IPS DF 4.7 (cell line): ENCODE results near the gene TMEM131.
"Not testable (repeated sequence)": the region's sequence is repeated elsewhere in the genome, so short reads cannot be mapped to it uniquely, and the experiment has no call there.

ENCODE experiments used
- DNase-seq: peaks from one replicate; pipeline ENCODE4 v3.0.0-alpha.2; 2013; ENCODE audit warnings: low spot score; ENCODE audit errors: extremely low read depth

The TMEM131 gene

DNA sequence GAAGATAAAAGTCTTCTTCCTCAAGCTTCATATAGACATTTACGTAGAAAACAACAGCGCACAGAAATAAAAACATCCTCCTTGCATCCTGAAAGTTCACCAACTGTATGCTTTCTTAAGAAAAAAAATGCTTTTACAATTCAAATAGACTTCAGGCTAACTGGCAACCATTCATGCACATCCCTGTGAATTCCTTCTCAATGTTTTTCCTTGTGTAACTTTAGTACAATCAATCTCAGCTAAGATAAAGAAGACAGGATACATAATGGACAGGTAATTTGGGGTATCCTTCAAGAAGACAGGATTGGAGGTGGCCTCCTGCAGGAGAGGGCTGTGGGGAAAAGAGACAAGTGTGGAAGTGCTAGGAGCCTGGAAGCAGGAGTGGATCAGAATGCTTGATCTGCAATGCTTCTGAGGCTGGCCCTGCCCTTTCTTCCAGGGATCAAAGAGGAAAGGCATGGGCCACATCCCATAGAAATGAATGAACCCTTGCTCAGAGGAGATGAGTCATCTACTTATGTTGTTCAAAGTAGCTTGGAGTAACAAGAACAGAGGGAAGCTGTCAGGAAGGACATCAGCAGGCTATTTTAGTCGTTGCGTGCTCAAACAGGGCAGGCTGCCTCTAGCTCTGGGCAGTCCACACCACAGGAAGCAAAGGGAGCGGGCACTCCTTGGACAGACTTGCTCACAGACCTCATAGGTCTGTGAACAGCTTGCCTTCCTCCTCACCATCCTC is 126.6 kb downstream of the TMEM131 start:
- DNase-seq = no peak

GRCh38 chr2:97863829-97864228 is 131.9 kb downstream of the TMEM131 start:
- DNase-seq = no peak

- no peak for DNase-seq
Observed at GRCh38 chr2:97861177-97861576, 134.6 kb downstream of the TMEM131 start.

DNA sequence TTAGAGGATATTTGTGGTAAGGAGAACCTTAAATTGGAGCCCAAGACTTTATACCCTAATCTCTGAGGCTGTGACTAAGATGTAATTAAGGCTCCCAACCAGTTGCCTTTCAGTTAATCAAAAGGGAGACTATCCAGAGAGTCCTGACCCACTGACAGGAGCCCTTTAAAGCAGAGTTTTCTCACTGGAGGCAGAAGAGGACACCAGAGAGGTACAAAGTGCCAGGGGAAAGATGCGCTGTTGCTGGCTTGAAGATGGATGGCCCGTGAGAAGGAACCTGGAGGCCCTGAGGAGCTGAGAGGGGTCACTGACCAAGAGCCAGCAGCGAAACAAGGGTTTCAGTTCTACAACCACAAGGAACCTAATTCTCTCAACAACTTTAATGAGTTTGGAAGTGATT is 137.3 kb downstream of the TMEM131 start:
- peak; percentile 9 for DNase-seq

- DNase-seq = no peak
Observed at GRCh38 chr2:97857553-97857952, 138.2 kb downstream of the TMEM131 start.

GRCh38 chr2:97853057-97853456 is 142.7 kb downstream of the TMEM131 start:
- not testable (repeated sequence) for DNase-seq

GRCh38 chr2:97851172-97851571 is 144.6 kb downstream of the TMEM131 start:
- DNase-seq = no peak

GRCh38 chr2:97849881-97850528 is 145.7 kb downstream of the TMEM131 start:
- no peak for DNase-seq

DNA sequence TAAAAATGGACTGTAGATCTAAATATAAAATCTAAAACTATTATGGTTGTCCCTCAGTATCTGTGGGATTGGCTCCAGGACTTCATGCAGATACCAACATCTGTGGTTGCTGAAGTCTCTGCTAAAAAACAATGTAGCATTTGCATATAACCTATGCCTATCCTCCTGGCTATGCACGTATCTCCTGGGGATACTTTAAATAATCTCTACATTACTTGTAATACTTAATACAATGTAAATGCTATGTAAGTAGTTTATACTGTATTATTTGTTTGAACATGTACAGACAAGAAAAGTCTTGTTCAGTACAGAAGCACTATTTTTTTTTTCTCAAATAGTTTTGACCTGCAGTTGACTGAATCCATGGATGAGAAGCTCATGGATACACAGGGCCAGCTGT is 147.4 kb downstream of the TMEM131 start:
- DNase-seq = no peak

DNA sequence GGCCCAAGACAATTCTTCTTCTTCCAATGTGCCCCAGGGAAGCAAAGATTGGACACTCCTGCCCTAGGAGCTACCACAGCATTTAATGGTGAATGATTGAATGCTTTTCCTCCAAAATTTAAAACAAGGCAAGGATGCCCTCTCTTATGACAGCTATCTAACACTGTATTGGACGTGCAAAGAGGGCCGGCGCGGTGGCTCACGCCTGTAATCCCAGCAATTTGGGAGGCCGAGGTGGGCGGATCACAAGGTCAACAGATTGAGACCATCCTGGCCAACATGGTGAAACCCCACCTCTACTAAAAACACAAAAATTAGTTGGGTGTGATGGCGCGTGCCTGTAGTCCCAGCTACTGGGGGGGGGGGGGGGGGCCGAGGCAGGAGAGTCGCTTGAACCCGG is 149.0 kb downstream of the TMEM131 start:
- DNase-seq = not testable (repeated sequence)

DNA sequence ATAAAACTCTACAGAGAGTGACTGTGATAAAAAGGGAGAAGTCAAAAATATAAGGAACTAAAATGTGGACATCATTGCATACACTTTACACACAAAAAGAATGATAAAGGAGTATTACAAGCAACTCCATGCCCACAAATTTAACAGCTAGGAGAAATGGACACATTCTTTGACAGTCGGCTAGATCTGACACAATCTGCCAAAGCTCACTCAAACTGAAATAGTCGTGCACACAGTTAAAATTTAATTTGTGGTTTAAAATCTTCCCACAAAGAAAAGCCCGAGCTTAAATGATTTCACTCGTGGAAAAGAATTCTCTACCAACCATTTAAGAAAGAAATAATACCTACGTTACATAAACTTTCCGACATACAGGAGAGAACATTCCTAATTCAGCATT is 149.9 kb downstream of the TMEM131 start:
- DNase-seq = no peak

- DNase-seq = no peak
Observed at GRCh38 chr2:97845133-97845532, 150.6 kb downstream of the TMEM131 start.

GRCh38 chr2:97844311-97844859 is 151.4 kb downstream of the TMEM131 start:
- DNase-seq = no peak

GRCh38 chr2:97840198-97840597 is 155.6 kb downstream of the TMEM131 start:
- no peak for DNase-seq

DNA sequence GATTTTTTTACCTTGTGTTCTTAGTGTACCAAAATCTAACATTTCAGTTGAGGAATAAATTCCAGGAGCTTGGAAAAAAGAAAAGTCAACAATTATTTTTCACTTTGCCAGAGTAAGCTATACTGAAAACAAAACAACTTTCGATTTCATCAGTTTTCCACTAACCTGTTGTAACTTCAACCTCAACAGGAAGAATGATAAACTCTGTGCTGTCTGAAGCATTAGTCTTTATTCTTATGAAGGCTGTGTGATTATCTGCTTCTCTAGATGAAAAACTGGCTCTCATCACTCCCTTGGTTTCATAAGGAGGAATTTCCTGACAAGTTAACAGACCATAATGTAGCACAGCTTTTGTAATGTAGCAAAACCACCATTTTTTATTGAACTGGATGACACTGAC is 161.1 kb downstream of the TMEM131 start:
- DNase-seq = no peak

DNA sequence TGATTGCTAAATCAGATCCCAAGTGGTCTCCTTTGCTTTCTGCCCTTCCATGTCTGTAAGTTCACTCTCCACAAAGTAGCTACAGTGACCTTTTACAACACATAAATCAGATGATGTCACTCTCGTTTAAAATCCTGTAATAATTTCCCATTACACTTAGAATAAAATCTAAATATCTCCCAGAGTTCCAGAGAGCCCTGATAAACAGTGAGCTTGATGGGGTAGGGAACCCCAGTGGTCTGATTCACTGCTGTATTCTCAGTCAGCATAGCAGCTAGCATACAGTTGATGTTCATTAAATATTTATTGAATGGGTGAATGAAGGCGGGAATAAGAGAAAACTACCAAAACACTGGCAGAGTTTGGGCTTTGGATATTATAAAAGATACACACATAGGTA is 164.6 kb downstream of the TMEM131 start:
- DNase-seq = no peak

DNA sequence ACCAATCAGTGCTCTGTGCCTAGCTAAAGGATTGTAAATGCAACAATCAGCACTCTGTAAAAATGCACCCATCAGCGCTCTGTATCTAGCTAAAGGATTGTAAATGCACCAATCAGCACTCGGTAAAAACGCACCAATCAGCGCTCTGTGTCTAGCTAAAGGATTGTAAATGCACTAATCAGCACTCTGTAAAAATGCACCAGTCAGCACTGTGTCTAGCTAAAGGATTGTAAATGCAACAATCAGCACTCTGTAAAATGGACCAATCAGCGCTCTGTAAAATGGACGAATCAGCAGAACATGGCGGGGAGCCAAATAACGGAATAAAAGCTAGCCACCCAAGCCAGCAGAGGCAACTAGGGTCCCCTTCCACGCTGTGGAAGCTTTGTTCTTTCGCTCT is 166.5 kb downstream of the TMEM131 start:
- DNase-seq = not testable (repeated sequence)

DNA sequence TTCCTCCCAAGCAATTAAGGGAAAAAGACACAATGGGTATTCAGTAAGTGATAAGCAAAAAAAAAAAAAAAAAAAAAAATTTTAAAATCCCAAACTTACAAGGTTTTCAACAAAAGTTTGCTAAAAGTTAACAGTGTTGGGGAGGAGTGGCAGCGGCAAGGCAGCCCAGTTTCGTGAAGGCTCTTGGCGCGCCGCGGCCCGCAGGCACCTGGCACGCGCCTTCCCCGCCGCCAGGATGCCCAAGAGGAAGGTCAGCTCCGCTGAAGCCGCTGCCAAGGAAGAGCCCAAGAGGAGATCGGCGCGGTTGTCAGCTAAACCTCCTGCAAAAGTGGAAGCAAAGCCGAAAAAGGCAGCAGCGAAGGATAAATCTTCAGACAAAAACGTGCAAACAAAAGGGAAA is 168.7 kb downstream of the TMEM131 start:
- not testable (repeated sequence) for DNase-seq

GRCh38 chr2:97826266-97826847 is 169.4 kb downstream of the TMEM131 start:
- DNase-seq = not testable (repeated sequence)

- DNase-seq = not testable (repeated sequence)
Observed at GRCh38 chr2:97824011-97824410, 171.7 kb downstream of the TMEM131 start.

- not testable (repeated sequence) for DNase-seq
Observed at GRCh38 chr2:97821862-97822261, 173.9 kb downstream of the TMEM131 start.

DNA sequence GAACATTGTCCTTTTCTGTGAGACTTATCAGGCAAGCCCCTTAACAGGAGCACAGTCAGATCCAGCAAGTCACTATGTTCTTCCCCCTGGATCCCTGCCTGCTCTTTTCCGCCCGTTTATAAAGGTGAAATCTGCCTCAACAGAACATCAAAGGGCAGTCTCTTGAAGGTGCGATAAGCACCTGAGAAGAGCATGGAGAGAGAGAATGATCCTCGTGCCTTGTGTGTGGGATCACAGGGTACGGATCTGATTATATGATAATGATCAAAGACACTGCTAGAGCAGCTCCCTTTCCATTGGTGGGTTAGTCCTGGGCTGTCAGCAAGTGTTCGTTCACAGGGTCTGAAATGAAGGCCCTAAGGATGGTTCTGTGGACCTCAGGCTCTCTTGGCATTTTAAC is 176.0 kb downstream of the TMEM131 start:
- DNase-seq = no peak
